NCI-H1105 (cell line): ENCODE results near the gene UMODL1.

Experiments
- DNase-seq: peaks from one replicate; lab custom pipeline; 2025; lab: John Stamatoyannopoulos, UW

Gene UMODL1

GRCh38 chr21:42038826-42039425, 32.2 kb upstream of the UMODL1 start:
- DNase-seq, result no peak

DNA sequence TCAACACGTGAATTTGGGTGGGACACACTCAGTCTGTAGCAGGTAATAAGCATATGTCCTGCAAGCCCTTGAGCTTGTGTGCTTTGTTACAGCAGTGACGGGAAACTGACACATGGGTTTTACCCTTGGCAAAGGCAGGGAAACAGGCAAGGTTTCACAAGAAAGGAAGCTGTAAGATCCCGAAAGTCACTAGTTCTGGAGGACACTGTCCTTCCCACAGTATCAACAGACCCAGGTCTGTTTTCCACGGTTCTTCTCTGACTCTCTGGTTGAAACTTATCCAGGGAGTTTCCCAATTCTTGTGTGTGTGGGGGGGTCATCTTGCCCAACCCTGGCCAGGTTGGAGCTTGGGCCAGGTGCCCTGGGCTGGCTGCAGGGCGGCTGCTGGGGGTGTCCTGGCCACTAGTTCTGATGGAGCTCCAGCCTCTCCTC, 31.6 kb upstream of the UMODL1 start:
- DNase-seq, result no peak

DNA sequence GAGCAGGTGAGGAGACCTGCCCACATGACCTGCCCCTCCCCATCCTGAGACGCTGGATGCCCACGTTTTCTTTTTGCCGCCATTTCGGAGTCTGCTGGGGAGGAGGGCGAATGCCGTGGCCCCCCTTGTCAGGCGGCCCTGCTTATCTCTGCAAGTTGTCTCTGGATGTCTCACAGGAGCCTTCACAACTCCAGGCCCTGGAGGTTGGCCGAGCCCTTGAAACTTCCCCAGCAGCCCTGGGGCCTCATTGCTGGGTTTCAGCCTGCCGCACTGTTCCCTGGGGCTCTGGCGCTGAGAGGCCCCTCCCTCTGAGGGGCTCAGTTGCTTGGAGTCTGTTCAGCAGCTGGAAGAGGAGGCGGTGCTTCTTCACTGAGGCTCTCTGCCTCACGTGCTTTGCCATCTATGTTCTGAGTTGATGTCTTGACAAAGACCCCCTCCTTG, 31.2 kb upstream of the UMODL1 start:
- no peak for DNase-seq

DNA sequence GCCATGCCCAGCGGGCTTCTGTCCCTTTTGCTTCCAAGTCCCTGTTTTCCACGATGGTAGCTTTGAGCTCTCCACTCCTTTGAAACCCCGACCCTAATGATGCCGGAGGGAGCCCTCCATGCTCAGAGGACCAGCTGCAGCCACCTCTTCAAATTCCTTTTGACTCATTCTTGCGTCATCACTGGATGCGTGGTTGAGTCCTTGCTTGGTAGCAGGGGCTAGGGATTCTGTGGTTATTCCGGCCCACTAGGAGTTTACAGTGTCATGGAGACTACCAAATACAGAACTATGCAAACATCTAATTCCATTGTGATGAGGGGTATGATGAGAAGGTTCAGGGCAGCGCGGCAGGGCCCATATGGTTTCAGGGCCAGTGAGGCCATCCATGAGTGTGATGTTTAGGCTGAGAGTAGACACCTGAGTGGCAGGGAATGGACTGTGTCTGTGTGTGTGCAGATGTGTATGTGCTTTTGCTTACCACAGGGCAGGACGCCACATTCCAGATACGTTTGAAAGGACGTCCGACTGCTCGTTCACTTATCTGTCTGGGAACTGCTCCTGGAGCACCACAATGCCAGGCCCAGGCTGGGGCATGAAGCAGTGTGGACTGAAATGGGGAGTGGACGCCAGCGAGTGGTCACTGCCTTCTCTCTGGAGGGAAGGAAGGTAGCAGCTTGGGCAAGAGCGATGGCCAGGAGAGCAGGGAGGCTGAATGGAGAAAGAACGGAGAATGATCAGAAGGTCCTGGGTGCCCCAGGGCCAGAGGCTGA, 30.5 kb upstream of the UMODL1 start:
- DNase-seq, result no peak

DNA sequence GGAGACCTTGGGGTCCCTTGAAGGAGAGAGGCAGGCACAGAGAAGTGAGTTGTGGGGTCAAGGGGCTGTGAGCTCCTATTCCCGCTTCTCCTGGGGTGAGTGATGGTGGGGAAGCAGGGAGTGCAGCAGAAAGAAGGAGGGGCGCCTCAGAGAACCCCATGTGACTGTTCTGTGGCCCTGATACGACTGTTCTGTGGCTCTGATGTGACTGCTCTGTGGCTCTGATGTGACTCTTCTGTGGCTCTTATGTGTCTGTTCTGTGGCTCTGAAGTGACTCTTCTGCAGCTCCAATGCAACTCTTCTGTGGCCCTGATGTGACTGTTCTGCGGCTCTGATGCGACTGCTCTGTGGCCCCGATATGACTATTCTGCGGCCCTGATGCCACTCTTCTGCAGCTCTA, 29.9 kb upstream of the UMODL1 start:
- no peak for DNase-seq

DNA sequence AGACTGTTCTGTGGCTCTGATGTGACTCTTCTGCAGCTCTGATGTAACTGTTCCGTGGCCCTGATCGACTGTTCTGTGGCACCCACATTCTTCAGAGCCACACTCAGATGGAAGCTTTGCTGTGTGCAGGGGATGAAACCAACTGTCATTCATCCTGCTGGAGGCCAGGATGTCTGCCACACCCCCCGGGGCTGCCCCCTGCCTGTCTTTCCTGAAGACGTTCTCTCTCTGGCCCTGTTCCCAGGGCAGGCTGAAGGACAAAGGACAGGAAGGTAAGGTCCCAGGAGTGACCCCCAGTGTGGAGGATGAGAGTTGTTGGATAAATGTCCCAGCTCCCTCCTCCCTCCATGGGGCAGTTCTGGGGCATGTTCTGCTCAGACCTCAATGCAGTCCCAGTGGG, 29.4 kb upstream of the UMODL1 start:
- no peak for DNase-seq

GRCh38 chr21:42042651-42043050, 28.5 kb upstream of the UMODL1 start:
- DNase-seq, result no peak

DNA sequence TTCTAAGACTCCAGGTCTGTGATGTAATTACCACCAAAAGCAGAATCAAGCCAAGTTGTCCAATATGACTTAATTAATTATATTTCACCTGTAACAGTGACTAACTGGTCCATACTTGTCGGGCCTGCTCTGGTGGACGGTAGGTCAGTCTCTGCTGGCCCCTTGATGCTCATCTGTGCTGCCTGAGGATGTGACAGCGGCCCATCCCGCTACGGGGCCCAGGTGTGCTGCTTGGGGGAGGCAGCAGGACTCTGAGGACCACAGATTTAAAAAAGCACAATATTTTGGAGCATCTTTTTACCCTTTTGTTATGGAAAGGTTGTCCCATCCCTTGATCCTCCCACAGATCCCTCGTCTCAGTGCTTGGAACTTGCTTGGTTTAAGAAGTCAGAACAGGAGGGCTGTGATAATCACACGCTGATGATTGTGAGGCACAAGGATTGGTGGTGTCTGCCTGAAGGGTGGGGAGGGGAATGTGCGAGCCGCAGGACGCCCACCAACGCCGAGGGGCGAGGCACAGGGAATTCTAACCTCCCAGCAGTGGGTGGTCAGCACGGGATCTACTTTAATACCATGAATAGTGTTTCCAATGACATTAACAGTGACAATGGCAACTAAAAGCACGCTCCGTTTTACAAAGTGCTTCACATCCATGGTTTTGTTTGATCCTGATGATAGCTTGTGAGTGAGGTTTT, 27.8 kb upstream of the UMODL1 start:
- no peak for DNase-seq

DNA sequence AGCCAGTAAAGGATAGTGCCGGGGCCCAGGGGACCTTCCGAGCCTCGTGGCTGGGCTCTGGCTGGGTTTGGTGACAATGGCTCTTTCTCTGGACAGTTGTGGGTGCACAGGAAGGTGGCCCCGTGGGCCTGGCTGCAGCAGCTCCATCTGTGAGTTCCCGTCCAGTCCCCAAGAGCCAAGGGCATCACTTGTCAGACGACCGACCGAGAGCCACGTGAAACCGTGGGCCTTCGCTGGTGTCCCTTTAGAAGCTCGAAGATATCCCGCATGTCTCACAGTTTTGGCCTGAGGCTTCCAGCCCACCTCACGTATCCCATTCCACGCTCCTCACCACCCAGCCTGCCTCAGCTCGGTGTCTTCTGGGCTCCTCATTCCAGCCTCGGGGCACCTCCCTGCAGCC, 27.2 kb upstream of the UMODL1 start:
- DNase-seq, result no peak

- DNase-seq, result no peak
Observed at GRCh38 chr21:42044871-42045495, 26.1 kb upstream of the UMODL1 start.

- DNase-seq, result no peak
Observed at GRCh38 chr21:42047821-42048613, 23.1 kb upstream of the UMODL1 start.

DNA sequence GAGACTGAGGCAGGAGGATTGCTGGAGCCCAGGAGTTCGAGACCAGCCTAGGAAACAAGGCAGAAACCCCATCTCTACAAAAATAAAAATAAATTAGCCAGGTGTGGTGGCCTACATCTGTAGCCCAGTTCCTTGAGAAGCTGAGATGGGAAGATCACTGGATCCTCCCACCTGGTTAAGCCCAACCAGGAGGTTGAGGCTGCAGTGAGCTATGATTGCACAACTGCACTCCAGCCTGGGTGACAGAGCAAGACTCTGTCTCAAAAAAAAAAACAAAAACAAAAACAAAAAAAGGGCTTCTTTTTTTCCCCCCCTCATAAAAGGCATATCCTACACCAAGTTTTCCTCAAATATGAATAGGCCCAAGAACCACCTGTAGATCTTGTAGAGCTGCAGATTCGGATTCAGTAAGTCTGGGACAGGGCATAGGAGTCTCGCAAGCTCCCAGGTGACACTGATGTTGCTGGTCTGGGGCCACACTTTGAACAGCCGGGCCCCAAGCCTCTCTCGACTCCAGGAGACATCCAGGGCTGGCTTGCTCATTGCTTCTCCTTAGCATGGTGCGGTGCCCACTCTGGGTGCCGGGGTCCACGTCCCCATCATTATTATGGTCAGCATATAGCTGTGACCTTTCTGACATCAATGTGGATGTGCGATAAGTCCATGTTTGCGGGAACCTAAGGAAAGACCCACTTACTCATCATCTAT, 22.1 kb upstream of the UMODL1 start:
- DNase-seq, result no peak

DNA sequence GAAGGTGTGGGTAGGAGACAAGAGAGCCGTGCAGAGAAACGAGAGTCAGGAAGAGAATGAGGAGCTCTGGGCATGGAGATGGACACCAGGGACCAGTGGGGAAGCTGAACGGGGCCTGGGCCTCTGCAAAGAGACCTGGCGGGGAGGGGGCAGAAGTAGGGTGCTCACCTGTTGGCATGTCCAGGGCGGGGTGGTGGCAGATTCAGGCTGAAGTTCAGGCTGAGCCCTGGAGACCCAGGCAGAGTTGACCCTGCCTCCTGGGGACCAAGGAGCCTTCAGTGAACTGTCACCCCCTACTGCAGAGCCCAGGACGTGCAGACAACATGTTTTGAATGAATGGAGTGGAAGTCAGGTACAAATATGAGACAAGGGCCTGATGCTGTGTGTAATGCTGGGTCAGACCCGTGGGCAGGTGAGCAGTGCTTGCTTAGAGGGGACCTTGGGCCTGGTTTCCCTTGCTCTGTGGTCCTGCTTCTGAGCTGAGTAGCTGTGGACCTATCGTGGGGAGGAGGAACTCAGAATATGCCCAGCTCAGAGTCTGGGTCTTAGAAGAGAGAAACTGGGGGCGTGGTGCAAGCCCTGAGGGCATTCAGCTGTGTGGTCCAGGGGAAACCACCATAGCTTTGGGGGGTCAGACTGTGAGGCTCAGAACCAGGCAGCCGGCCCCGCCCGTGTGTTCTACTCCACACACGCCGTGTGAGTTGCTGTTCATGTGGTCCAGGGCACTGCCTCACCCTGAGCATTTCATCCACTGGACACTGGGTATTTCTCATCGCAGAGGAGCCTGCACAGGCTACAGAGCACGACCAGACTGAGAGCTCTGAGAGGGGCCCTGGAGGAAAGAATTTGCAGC, 21.3 kb upstream of the UMODL1 start:
- no peak for DNase-seq

- no peak for DNase-seq
Observed at GRCh38 chr21:42051788-42052187, 19.3 kb upstream of the UMODL1 start.

DNA sequence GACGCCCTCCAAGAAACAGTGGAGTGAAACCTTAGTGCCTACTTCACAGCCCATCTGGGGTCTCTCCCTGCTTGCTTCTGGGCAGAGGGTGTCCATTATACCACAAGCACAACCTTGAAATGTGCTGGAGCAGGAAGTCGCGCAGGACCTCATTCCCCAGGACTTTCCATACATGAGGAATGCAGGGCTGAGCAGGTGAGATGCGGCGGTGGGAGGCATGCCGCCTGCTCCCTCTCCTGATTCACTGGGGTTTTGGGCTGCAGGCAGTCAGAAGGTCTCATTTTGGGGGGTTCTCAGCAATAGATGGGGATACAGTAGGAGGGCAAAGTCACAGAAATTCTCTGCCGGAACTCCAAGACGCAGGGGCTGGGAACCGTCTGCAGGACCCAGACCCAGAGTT, 15.7 kb upstream of the UMODL1 start:
- no peak for DNase-seq

- DNase-seq, result peak; percentile 61
Observed at GRCh38 chr21:42056468-42056867, 14.6 kb upstream of the UMODL1 start.

DNA sequence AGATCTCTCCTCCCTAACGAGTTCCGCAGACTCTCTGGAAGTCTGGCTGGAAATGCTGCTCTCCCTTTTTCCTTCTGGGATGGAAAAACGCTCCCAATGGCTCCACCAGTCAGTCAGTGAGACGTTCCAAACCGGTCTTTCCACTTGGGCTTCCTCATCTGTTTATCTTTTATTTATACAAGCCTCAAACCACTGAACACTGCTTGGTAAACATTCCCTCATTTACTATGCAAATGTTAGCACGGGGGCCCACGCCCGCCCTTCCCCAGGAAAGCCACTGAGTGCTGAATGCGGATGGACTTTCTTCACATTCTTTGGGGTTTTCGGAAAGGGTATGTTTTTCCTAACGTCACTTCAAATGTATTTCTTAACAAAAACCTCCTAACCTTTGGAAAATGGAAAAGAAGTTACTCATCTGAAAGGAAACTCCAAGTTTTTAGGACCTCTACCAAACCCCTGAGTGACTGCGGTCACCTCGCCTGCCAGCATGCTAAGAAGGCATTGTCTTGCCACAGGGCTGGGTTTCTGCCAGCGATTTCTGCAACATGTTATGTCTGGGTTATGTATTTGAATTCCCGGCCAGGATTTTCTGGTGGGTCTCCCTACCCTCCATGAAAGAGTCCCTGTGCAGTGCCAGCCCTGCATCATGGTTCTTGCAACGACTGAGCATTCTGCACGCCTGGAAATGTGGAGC, 14.0 kb upstream of the UMODL1 start:
- DNase-seq, result peak; percentile 88

DNA sequence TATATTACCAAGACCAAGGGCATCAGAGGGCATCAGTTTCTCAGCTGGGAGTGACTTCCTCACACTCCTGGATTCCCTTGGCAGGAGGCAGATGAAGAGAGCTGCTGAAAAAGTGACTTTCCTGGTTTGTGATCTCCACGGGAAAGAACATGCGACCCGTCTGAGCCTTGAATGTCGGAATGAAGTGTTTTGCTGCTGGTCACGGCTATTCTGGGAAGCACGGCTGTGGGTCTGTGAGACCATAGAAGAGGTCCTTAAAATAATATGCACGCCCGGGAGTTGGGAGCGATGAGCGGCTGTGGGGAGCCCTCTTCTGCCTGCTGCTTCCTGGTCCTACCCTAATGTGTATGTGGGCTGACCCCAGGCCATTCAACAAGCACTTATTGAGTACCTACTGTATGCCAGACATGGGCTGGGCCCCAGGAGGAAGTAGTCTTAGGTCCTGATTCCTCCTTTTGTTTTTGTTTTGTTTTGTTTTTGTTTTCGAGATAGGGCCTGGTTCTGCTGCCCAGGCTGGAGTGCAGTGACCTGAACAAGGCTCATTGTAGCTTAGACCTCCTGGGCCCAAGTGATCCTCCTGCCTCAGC, 13.2 kb upstream of the UMODL1 start:
- DNase-seq, result no peak

- DNase-seq, result no peak
Observed at GRCh38 chr21:42058631-42059111, 12.4 kb upstream of the UMODL1 start.
